ENCODE results near the gene FRMD4A. TPM values are rescaled to one million over a fixed set of nuclear protein-coding genes. Genes with fewer than 3 reads are reported as not detected.

Gene FRMD4A
- total and polyA plus RNA-seq, 5 experiments from 2014 or later: 0.02 to 0.80 (median 0.31) TPM; not detected in 2

- no peak for ATAC-seq
These were observed 529.4 kb downstream of the FRMD4A start for GRCh38 chr10:13801156-13801906.

GRCh38 chr10:13797164-13797563 lies 533.6 kb downstream of the FRMD4A start:
- H3K27me3 Mint-ChIP-seq: no peaks in the 10 kb centered on the region
- ATAC-seq: no peak
- POLR2A ChIA-PET: interaction anchor here (1.6 kb wide), 1 partner anchor 9 kb away, joined by 4 read pairs; no protein-coding TSS in a partner anchor
- H3K4me1 Mint-ChIP-seq: peaks cover 25 to 48% (median 41%) of the 10 kb centered on the region in 4 donors
- H3K36me3 Mint-ChIP-seq: no peaks in the 10 kb centered on the region
- peak overlapping the region in 3 of 10 donors; percentile 8 to 57 (median 56) for H3K27ac Mint-ChIP-seq
- no peak overlapping the region for H3K4me3 Mint-ChIP-seq
- no peak for DNase-seq
- no peaks in the 10 kb centered on the region for H3K9me3 Mint-ChIP-seq

More at GRCh38 chr10:13801156-13801906, 529.4 kb downstream of the FRMD4A start:
- DNase-seq: no peak
- peaks cover 0 to 4% (median 0%) of the 10 kb centered on the region in 5 donors for H3K27me3 Mint-ChIP-seq
- H3K36me3 Mint-ChIP-seq: no peaks in the 10 kb centered on the region
- H3K27ac Mint-ChIP-seq: peak overlapping the region in 2 of 10 donors; percentile 41 to 71
- no peaks in the 10 kb centered on the region for H3K9me3 Mint-ChIP-seq
- H3K4me1 Mint-ChIP-seq: peaks cover 9 to 31% (median 19%) of the 10 kb centered on the region in 4 donors
- POLR2A ChIA-PET: interaction anchor here (0.6 kb wide), 1 partner anchor 19 kb away, joined by 3 read pairs; no protein-coding TSS in a partner anchor
- no peak overlapping the region for H3K4me3 Mint-ChIP-seq

DNA sequence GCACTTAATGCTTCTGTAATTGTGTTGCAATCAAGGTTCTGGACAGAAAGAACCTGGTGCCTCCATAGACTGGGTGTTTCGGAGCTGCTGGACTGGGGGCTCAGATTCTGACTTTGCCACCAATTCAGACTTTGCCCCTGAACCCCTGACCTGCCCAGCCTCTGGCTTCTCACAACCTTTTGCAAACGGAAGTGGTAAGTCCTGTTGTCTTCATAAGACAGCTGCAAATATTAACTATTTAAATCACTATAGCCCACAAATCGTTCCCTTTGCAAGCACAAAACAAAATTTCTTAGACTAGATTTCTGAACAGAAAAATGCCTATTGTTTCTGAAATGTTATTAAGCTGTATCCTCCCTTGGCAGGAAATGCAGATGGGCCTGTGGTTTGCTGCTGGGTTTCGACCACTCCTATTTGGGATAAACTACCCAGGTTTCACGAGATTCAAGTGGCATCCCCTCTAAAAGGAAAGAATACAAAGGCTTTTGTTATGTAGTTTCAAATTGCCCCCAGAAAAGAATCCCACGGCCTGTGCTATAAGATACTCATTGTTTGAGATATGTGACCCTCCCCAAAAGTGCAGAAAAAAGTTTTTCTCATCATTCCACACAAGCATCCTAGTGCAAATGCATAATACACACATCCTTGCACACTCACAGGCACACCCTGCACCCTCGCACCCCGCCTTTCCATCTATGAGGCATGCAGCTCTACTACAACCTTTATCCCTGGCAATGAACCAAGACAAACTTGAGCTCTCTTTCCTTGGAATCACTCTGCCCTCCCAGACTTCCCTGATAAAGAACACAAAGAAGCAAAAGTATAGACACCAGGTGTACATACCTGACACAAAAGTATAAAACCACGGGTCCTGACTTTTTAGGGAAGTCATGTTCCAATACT lies 534.8 kb downstream of the FRMD4A start:
- Mint-ChIP-seq H3K36me3 (no peaks in the 10 kb centered on the region), H3K4me3 (peak overlapping the region; percentile 2 to 79 (median 66)), H3K4me1 (peaks cover 28 to 44% (median 41%) of the 10 kb centered on the region in 4 donors), H3K9me3 (no peaks in the 10 kb centered on the region), H3K27ac (peak overlapping the region; percentile 20 to 92 (median 72)), H3K27me3 (no peaks in the 10 kb centered on the region)
- POLR2A ChIA-PET: interaction anchor here (0.5 to 2.2 kb wide), 5 partner anchors 9 to 626 kb away, joined by 3 to 21 read pairs (median 4); no protein-coding TSS in a partner anchor
- DNase-seq: peak in 2 of 10 donors; percentile 17 to 33
- peak; percentile 64 to 72 for ATAC-seq

GRCh38 chr10:13794992-13795612 lies 535.6 kb downstream of the FRMD4A start:
- H3K4me3 Mint-ChIP-seq: peak overlapping the region in 8 of 10 donors; percentile 49 to 79 (median 73)
- no peaks in the 10 kb centered on the region for H3K36me3 Mint-ChIP-seq
- H3K27me3 Mint-ChIP-seq: no peaks in the 10 kb centered on the region
- no peaks in the 10 kb centered on the region for H3K9me3 Mint-ChIP-seq
- DNase-seq: no peak
- peak overlapping the region; percentile 31 to 92 (median 72) for H3K27ac Mint-ChIP-seq
- peaks cover 28 to 43% (median 40%) of the 10 kb centered on the region in 4 donors for H3K4me1 Mint-ChIP-seq
- ATAC-seq: no peak
- POLR2A ChIA-PET: interaction anchor here (0.5 to 2.2 kb wide), 4 partner anchors 8 to 627 kb away, joined by 3 to 21 read pairs (median 4); no protein-coding TSS in a partner anchor

DNA sequence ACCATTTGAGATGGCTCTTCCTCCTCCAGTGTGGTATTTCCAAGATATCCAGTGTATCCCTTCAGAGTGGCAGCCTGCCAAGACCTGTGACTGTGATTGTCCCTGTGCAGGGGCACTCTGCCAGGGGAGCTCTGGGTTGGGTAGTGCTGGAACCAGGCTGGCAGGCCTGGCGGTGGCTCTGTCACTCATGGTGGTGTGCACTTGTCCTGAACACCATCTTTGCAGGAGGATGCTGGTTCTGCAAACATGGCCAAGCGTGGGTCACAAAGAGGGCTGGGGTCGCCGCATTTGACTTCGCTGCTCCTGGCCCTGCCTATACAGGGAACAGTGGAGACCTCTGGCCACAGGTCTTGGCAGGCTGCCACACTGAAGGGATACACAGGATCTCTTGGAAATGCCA lies 538.7 kb downstream of the FRMD4A start:
- Mint-ChIP-seq H3K36me3 (no peaks in the 10 kb centered on the region), H3K9me3 (no peaks in the 10 kb centered on the region), H3K4me3 (no peak overlapping the region), H3K4me1 (peaks cover 25 to 38% (median 32%) of the 10 kb centered on the region in 4 donors), H3K27ac (peak overlapping the region in 3 of 10 donors; percentile 27 to 61 (median 31)), H3K27me3 (no peaks in the 10 kb centered on the region)
- POLR2A ChIA-PET: no interaction called here
- ATAC-seq (no peak), DNase-seq (no peak)

GRCh38 chr10:13791483-13791882 lies 539.2 kb downstream of the FRMD4A start:
- no peaks in the 10 kb centered on the region for H3K27me3 Mint-ChIP-seq
- H3K27ac Mint-ChIP-seq: no peak overlapping the region
- POLR2A ChIA-PET: interaction anchor here (1.1 kb wide), 1 partner anchor 12 kb away, joined by 4 read pairs; no protein-coding TSS in a partner anchor
- H3K4me3 Mint-ChIP-seq: no peak overlapping the region
- ATAC-seq: no peak
- no peaks in the 10 kb centered on the region for H3K9me3 Mint-ChIP-seq
- no peak for DNase-seq
- H3K4me1 Mint-ChIP-seq: peaks cover 23 to 41% (median 36%) of the 10 kb centered on the region in 4 donors
- no peaks in the 10 kb centered on the region for H3K36me3 Mint-ChIP-seq

DNA sequence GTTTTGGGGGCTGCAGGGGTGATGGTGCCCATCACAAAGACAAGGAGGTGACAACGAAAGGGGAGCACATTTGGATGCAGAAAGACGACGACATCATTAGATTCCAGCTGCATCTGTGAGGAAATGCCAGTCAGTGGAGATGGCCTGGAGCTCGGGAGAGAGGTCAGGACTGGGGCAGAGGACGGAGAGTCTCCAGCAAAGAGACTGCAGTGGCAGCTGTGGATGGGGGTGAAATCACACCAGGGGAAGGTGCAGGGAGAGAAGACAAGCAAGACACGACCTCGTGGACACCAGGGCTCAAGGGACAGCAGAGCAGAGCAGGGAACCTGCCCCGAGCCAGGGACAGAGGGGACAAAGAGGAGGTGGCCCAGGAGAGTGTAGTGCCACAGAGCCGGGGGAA lies 540.5 kb downstream of the FRMD4A start:
- Mint-ChIP-seq H3K27ac (no peak overlapping the region), H3K9me3 (no peaks in the 10 kb centered on the region), H3K36me3 (no peaks in the 10 kb centered on the region), H3K27me3 (no peaks in the 10 kb centered on the region), H3K4me1 (peaks cover 11 to 35% (median 29%) of the 10 kb centered on the region in 4 donors), H3K4me3 (no peak overlapping the region)
- ATAC-seq (no peak), DNase-seq (no peak)
- POLR2A ChIA-PET: interaction anchor here (0.7 to 1.1 kb wide), 2 partner anchors 13 to 482 kb away, joined by 3 to 4 read pairs; no protein-coding TSS in a partner anchor

GRCh38 chr10:13789448-13789829 lies 541.3 kb downstream of the FRMD4A start:
- H3K4me3 Mint-ChIP-seq: peak overlapping the region in 5 of 10 donors; percentile 26 to 52 (median 46)
- DNase-seq: no peak
- POLR2A ChIA-PET: interaction anchor here (0.7 kb wide), 1 partner anchor 482 kb away, joined by 3 read pairs; no protein-coding TSS in a partner anchor

DNA sequence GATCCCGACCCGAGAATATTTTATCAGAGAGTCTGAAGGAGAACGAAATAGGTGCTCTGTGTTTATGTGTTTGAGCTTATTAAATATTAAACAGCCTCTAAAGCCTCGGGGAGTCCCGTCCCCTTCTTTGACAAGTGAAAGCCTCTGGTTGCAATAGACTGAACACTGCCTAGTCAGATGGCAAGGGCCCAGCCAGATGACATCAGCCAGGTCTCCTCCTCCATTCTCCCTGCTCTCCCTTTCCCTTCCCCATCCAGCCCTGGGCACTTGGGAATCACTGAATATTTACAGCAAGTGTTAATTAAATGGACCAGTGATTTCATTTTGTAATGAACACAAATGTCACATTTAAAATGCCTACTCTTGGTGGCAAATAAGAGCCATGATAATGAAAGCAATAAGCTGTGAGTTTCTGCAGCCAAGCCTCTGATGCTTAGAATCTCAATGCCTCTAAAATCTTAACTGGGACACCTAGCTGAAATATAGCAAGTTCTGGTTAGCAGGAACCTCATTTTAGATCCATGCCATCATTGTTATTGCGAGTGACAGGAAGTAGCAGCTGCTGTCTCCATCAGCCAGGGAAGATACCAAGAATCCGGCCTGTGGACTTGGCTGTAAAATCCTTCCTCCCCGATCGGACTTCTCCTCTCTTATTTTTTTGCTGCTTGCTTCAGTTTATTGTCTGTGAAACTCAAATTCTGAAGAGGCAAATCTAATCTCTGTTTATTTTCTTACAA lies 541.8 kb downstream of the FRMD4A start:
- H3K27ac Mint-ChIP-seq: no peak overlapping the region
- no peaks in the 10 kb centered on the region for H3K36me3 Mint-ChIP-seq
- POLR2A ChIA-PET: interaction anchor here (0.5 kb wide), 1 partner anchor 1380 kb away, joined by 3 read pairs; no protein-coding TSS in a partner anchor
- DNase-seq: peak in 2 of 10 donors; percentile 28 to 37
- no peaks in the 10 kb centered on the region for H3K9me3 Mint-ChIP-seq
- peak overlapping the region in 8 of 10 donors; percentile 46 to 89 (median 69) for H3K4me3 Mint-ChIP-seq
- H3K27me3 Mint-ChIP-seq: no peaks in the 10 kb centered on the region
- H3K4me1 Mint-ChIP-seq: peaks cover 14 to 36% (median 24%) of the 10 kb centered on the region in 4 donors
- ATAC-seq: no peak

More at GRCh38 chr10:13789448-13789829, 541.3 kb downstream of the FRMD4A start:
- H3K27ac Mint-ChIP-seq: no peak overlapping the region
- H3K36me3 Mint-ChIP-seq: no peaks in the 10 kb centered on the region
- no peaks in the 10 kb centered on the region for H3K9me3 Mint-ChIP-seq
- no peaks in the 10 kb centered on the region for H3K27me3 Mint-ChIP-seq
- ATAC-seq: no peak
- H3K4me1 Mint-ChIP-seq: peaks cover 9 to 31% (median 24%) of the 10 kb centered on the region in 4 donors

DNA sequence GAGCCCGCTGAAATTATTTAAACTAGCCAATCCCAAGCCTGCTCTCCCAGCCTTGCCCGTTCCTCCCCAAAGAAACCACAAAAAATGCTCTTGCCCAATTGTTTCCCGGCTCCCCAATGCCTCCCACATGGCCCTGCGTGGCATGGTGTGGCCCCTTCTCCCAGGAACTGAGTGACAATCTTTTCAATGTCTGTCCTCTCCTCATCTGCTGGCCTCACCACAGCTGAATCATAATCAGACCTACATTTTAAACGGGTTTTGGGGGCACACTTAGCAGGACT lies 542.5 kb downstream of the FRMD4A start:
- no peak overlapping the region for H3K27ac Mint-ChIP-seq
- POLR2A ChIA-PET: no interaction called here
- H3K4me1 Mint-ChIP-seq: peaks cover 17 to 32% (median 23%) of the 10 kb centered on the region in 4 donors
- ATAC-seq (no peak), DNase-seq (no peak)
- no peaks in the 10 kb centered on the region for H3K9me3 Mint-ChIP-seq
- peak overlapping the region in 9 of 10 donors; percentile 10 to 89 (median 69) for H3K4me3 Mint-ChIP-seq
- H3K27me3 Mint-ChIP-seq: no peaks in the 10 kb centered on the region
- no peaks in the 10 kb centered on the region for H3K36me3 Mint-ChIP-seq

- Mint-ChIP-seq H3K9me3 (no peaks in the 10 kb centered on the region), H3K36me3 (no peaks in the 10 kb centered on the region), H3K27ac (no peak overlapping the region), H3K4me1 (peaks cover 21 to 32% (median 22%) of the 10 kb centered on the region in 4 donors), H3K4me3 (peak overlapping the region; percentile 71 to 89 (median 84)), H3K27me3 (no peaks in the 10 kb centered on the region)
- ATAC-seq (peak; percentile 86 to 88), DNase-seq (peak; percentile 58 to 93 (median 84))
- POLR2A ChIA-PET: interaction anchor here (0.8 to 1.8 kb wide), 7 partner anchors 9 to 1091 kb away, joined by 3 to 21 read pairs (median 4); partner anchors contain the start of gene SUV39H2
These were observed 543.7 kb downstream of the FRMD4A start for GRCh38 chr10:13787015-13787421.

All from naive thymus-derived CD8-positive, alpha-beta T cell (primary cell).